Endothelial cell of umbilical vein (primary cell): ENCODE data around the gene NOTCH1.

Source experiments
- EZH2 ChIP-seq: IDR thresholded peaks from 2 replicates; pipeline ENCODE4 v1.6.1; 2012; ENCODE audit warnings: borderline replicate concordance, low read depth, mild to moderate bottlenecking, moderate library complexity, low read length, inconsistent platforms; ENCODE audit not compliant: severe bottlenecking
- JUN ChIP-seq: IDR thresholded peaks from 2 replicates; pipeline ENCODE4 v1.6.1; 2011; ENCODE audit warnings: borderline replicate concordance, low read depth; ENCODE audit not compliant: insufficient read length, insufficient read depth
- MYC ChIP-seq: IDR thresholded peaks from one replicate; pipeline ENCODE4 v1.6.1; 2011; ENCODE audit warnings: mild to moderate bottlenecking, low read depth, low read length
- POLR2A ChIP-seq: IDR thresholded peaks from 2 replicates; pipeline ENCODE4 v1.6.1; 2012; ENCODE audit warnings: low read depth, mild to moderate bottlenecking, control low read depth, low read length
- POLR2AphosphoS5 ChIP-seq: IDR thresholded peaks from 2 replicates; pipeline ENCODE4 v1.6.1; 2012; ENCODE audit warnings: low read depth, mild to moderate bottlenecking, control low read depth, low read length, moderate library complexity; ENCODE audit not compliant: insufficient read depth
- TF ChIP-seq, protein P1 (sequence below), 2 donors: IDR thresholded peaks; 1 replicate in 1 of 2; 2 replicates in 1 of 2; pipeline ENCODE4 v1.5.1; 2011; ENCODE audit warnings: low read length in 2 of 2, mild to moderate bottlenecking in 2 of 2, moderate library complexity in 2 of 2, control low read depth in 1 of 2, inconsistent platforms in 1 of 2, low read depth in 1 of 2; ENCODE audit not compliant: insufficient read depth in 1 of 2; ENCODE audit errors: extremely low read depth in 1 of 2
- TF ChIP-seq, protein P2 (sequence below): IDR thresholded peaks from 2 replicates; pipeline ENCODE4 v1.6.1; 2011; ENCODE audit not compliant: insufficient read depth, insufficient read length

DNA sequence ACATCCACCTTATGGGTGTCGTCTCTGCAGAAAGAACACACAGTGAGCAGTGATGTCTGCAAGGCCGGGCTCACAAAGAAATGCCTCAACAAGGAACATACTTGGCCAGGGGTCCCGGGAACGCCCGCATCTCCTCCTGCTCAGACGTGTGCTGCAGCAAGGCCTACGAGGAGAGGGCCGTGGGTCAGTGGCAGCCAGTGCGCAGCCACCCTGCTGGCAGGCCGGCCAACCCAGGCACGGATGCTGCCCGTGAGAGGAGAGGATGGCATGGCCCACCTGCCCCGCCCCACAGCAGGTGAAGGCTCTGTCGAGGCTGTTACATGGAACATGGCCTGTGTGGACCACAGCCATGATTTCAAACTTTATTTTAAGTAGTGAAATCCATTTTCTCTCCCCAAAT lies 82.3 kb downstream of the NOTCH1 start:
- TF ChIP-seq POLR2A: no peak
- TF ChIP-seq, protein P1, sequence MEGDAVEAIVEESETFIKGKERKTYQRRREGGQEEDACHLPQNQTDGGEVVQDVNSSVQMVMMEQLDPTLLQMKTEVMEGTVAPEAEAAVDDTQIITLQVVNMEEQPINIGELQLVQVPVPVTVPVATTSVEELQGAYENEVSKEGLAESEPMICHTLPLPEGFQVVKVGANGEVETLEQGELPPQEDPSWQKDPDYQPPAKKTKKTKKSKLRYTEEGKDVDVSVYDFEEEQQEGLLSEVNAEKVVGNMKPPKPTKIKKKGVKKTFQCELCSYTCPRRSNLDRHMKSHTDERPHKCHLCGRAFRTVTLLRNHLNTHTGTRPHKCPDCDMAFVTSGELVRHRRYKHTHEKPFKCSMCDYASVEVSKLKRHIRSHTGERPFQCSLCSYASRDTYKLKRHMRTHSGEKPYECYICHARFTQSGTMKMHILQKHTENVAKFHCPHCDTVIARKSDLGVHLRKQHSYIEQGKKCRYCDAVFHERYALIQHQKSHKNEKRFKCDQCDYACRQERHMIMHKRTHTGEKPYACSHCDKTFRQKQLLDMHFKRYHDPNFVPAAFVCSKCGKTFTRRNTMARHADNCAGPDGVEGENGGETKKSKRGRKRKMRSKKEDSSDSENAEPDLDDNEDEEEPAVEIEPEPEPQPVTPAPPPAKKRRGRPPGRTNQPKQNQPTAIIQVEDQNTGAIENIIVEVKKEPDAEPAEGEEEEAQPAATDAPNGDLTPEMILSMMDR (IDR thresholded peaks at IDR 0.05; ENCODE audit: extremely low read depth in 1 of 2, insufficient read depth in 1 of 2, low read depth in 1 of 2, low read length in 2 of 2): no peak
- TF ChIP-seq EZH2: no peak
- no peak for TF ChIP-seq POLR2AphosphoS5
- TF ChIP-seq, protein P2, sequence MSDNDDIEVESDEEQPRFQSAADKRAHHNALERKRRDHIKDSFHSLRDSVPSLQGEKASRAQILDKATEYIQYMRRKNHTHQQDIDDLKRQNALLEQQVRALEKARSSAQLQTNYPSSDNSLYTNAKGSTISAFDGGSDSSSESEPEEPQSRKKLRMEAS: no peak
- no peak for TF ChIP-seq MYC
- no peak for TF ChIP-seq JUN
